Hepatocyte (in vitro differentiated cells): ENCODE results near the gene AIFM1. TPM values are rescaled to one million over a fixed set of nuclear protein-coding genes. Genes with fewer than 3 reads are reported as not detected.

Experiments
- DNase-seq: peaks from one replicate; pipeline ENCODE4 v3.0.0-alpha.2; 2016; ENCODE audit warnings: low spot score
- H2AFZ ChIP-seq: fragments of 200-600 bp; sonication (generic); 2 replicates; pipeline ENCODE4 v1.6.0; 2016; ENCODE audit warnings: antibody characterized with exemption, mild to moderate bottlenecking
- H3K27ac ChIP-seq: fragments of 200-600 bp; sonication (generic); 2 replicates; pipeline ENCODE4 v1.5.1; 2016; ENCODE audit warnings: mild to moderate bottlenecking
- H3K27me3 ChIP-seq: fragments of 200-600 bp; sonication (generic); 2 replicates; pipeline ENCODE4 v1.6.1; 2016
- H3K36me3 ChIP-seq: fragments of 200-600 bp; sonication (generic); replicated peaks from 2 replicates; pipeline ENCODE4 v1.5.1; 2016; ENCODE audit warnings: low read depth; ENCODE audit not compliant: insufficient read depth
- H3K4me1 ChIP-seq: fragments of 200-600 bp; sonication (generic); 2 replicates; pipeline ENCODE4 v1.5.1; 2016; ENCODE audit warnings: mild to moderate bottlenecking, moderate library complexity; ENCODE audit not compliant: insufficient read depth
- H3K4me2 ChIP-seq: fragments of 200-600 bp; sonication (generic); 2 replicates; pipeline ENCODE4 v1.6.0; 2016
- H3K4me3 ChIP-seq: fragments of 200-600 bp; sonication (generic); 2 replicates; pipeline ENCODE4 v1.5.1; 2016; ENCODE audit warnings: mild to moderate bottlenecking
- H3K79me2 ChIP-seq: fragments of 200-600 bp; sonication (generic); 2 replicates; pipeline ENCODE4 v1.6.0; 2017; ENCODE audit warnings: mild to moderate bottlenecking
- H3K9me2 ChIP-seq: fragments of 200-600 bp; sonication (generic); replicated peaks from 2 replicates; pipeline ENCODE4 v1.6.0; 2017; ENCODE audit warnings: mild to moderate bottlenecking; ENCODE audit not compliant: insufficient read depth
- H3K9me3 ChIP-seq: fragments of 200-600 bp; sonication (generic); 2 replicates; pipeline ENCODE4 v1.5.1; 2016; ENCODE audit warnings: low read depth, mild to moderate bottlenecking
- H4K20me1 ChIP-seq: fragments of 200-600 bp; sonication (generic); 2 replicates; pipeline ENCODE4 v1.6.0; 2016; ENCODE audit warnings: mild to moderate bottlenecking; ENCODE audit not compliant: insufficient read depth, poor library complexity, severe bottlenecking
- CTCF ChIP-seq: fragments of 200-600 bp; sonication (generic); IDR thresholded peaks from 2 replicates; pipeline ENCODE4 v1.5.1; 2016; ENCODE audit warnings: antibody characterized with exemption, mild to moderate bottlenecking; ENCODE audit not compliant: poor library complexity
- EZH2 ChIP-seq: fragments of 200-600 bp; sonication (generic); IDR thresholded peaks from 2 replicates; pipeline ENCODE4 v1.6.1; 2016; ENCODE audit warnings: antibody characterized with exemption, mild to moderate bottlenecking, borderline replicate concordance
- EZH2phosphoT487 ChIP-seq: fragments of 200-600 bp; sonication (generic); IDR thresholded peaks from one replicate; pipeline ENCODE4 v1.6.1; 2018; ENCODE audit warnings: antibody characterized with exemption, mild to moderate bottlenecking, low read depth, moderate library complexity; ENCODE audit not compliant: unreplicated experiment, severe bottlenecking
- WGBS: methylation state at CpG from one replicate; pipeline ENCODE4 v1.1.6; 2016; ENCODE audit warnings: low lambda C conversion rate; ENCODE audit errors: missing lambda C conversion rate; 5-methylcytosine and 5-hydroxymethylcytosine counted together
- polyA plus RNA-seq: library from polyadenylated mRNA; unstranded; fragments of >200 nt; fragmentation: Nextera tagmentation; extraction: Ambion mirVana; gene quantifications from 2 replicates; pipeline ENCODE4 v1.2.1, GENCODE V29; 2016
- total RNA-seq: library from RNA; depleted of rRNA; stranded (reverse); fragments of >200 nt; gene quantifications from 2 replicates; pipeline ENCODE4 v1.2.3, GENCODE V29; 2014

The AIFM1 gene
- total and polyA plus RNA-seq, 2 experiments from 2014 or later: 54.9 to 70.8 TPM

GRCh38 chrX:130172127-130172845 is 6.6 kb upstream of the AIFM1 start:
- DNase-seq: no peak
- Histone ChIP-seq H4K20me1 (no peaks in the 10 kb centered on the region), H3K9me3 (no peaks in the 10 kb centered on the region), H3K27ac (peak overlapping the region; percentile 34), H3K9me2 (no peaks in the 10 kb centered on the region), H3K4me1 (no peaks in the 10 kb centered on the region), H3K4me3 (peak overlapping the region; percentile 10), H3K36me3 (no peaks in the 10 kb centered on the region), H3K4me2 (peak overlapping the region; percentile 92), H2AFZ (no peak overlapping the region), H3K79me2 (no peaks in the 10 kb centered on the region), H3K27me3 (peaks cover 8% of the 10 kb centered on the region)
- WGBS: 50% methylated on average over 34 of the region's 34 CpGs
- TF ChIP-seq EZH2phosphoT487 (no peak), EZH2 (no peak), CTCF (no peak)

GRCh38 chrX:130171446-130172126 is 5.9 kb upstream of the AIFM1 start, which contains the start of gene RAB33A:
TSS of gene RAB33A (plus strand) at chrX:130171962. CDS start at chrX:130172063, 101 bp downstream.
- Histone ChIP-seq H3K36me3 (no peaks in the 10 kb centered on the region), H3K4me2 (peak within 1 kb of the TSS; percentile 92), H4K20me1 (no peaks in the 10 kb centered on the region), H3K9me2 (no peaks in the 10 kb centered on the region), H3K27me3 (peaks cover 8% of the 10 kb centered on the region), H2AFZ (no peak within 1 kb of the TSS), H3K9me3 (no peaks in the 10 kb centered on the region), H3K79me2 (peaks cover 3% of the 10 kb centered on the region), H3K4me3 (peak within 1 kb of the TSS; percentile 52), H3K27ac (peak within 1 kb of the TSS; percentile 34), H3K4me1 (no peaks in the 10 kb centered on the region)
- 51% methylated on average over 48 of the region's 61 CpGs for WGBS
- DNase-seq: peak; percentile 21
- TF ChIP-seq CTCF: no peak
- no peak for TF ChIP-seq EZH2
- TF ChIP-seq EZH2phosphoT487: no peak

GRCh38 chrX:130170752-130171445 is 5.3 kb upstream of the AIFM1 start:
- no peaks in the 10 kb centered on the region for H3K9me2 ChIP-seq
- H2AFZ ChIP-seq: no peak overlapping the region
- peaks cover 8% of the 10 kb centered on the region for H3K27me3 ChIP-seq
- peak overlapping the region; percentile 92 for H3K4me2 ChIP-seq
- no peak overlapping the region for H3K27ac ChIP-seq
- H3K9me3 ChIP-seq: no peaks in the 10 kb centered on the region
- peak overlapping the region; percentile 52 for H3K4me3 ChIP-seq
- peak; percentile 36 for DNase-seq
- no peaks in the 10 kb centered on the region for H4K20me1 ChIP-seq
- H3K79me2 ChIP-seq: peaks cover 3% of the 10 kb centered on the region
- no peaks in the 10 kb centered on the region for H3K36me3 ChIP-seq
- 34% methylated on average over 25 of the region's 36 CpGs for WGBS
- H3K4me1 ChIP-seq: no peaks in the 10 kb centered on the region
- TF ChIP-seq EZH2phosphoT487 (no peak), EZH2 (peak; percentile 14)

GRCh38 chrX:130167040-130167439 is 1.4 kb upstream of the AIFM1 start:
- Histone ChIP-seq H3K9me2 (no peaks in the 10 kb centered on the region), H3K27ac (no peak overlapping the region), H3K9me3 (no peaks in the 10 kb centered on the region), H4K20me1 (no peaks in the 10 kb centered on the region), H3K4me1 (peaks cover 8% of the 10 kb centered on the region), H2AFZ (no peak overlapping the region), H3K4me3 (peak overlapping the region; percentile 47), H3K27me3 (no peaks in the 10 kb centered on the region), H3K4me2 (peak overlapping the region; percentile 72), H3K36me3 (no peaks in the 10 kb centered on the region), H3K79me2 (peaks cover 25% of the 10 kb centered on the region)
- no peak for DNase-seq
- 67% methylated on average over 4 of the region's 4 CpGs for WGBS
- TF ChIP-seq EZH2 (no peak), EZH2phosphoT487 (no peak), CTCF (no peak)
